ENCODE results near the gene MED12L.
A peak's percentile ranks its signal among the peaks of the same experiment; 100 is the strongest.

Gene MED12L

GRCh38 chr3:151330379-151330778 is 244.9 kb downstream of the MED12L start:
- no peak for DNase-seq

GRCh38 chr3:151330899-151331298 is 245.4 kb downstream of the MED12L start:
- DNase-seq = no peak

GRCh38 chr3:151331696-151332095 is 246.2 kb downstream of the MED12L start:
- no peak for DNase-seq

GRCh38 chr3:151345859-151346258 is 260.4 kb downstream of the MED12L start:
- DNase-seq = no peak

GRCh38 chr3:151346292-151346691 is 260.8 kb downstream of the MED12L start:
- no peak for DNase-seq

- DNase-seq = peak; percentile 10
These were observed 262.0 kb downstream of the MED12L start for GRCh38 chr3:151347432-151347831.

GRCh38 chr3:151350656-151351055 is 265.2 kb downstream of the MED12L start:
- DNase-seq = no peak

GRCh38 chr3:151351219-151351618 is 265.8 kb downstream of the MED12L start:
- no peak for DNase-seq

- no peak for DNase-seq
These were observed 266.2 kb downstream of the MED12L start for GRCh38 chr3:151351648-151352047.

- DNase-seq = no peak
These were observed 271.5 kb downstream of the MED12L start for GRCh38 chr3:151356794-151357462.

- no peak for DNase-seq
These were observed 272.0 kb downstream of the MED12L start for GRCh38 chr3:151357463-151357850.

GRCh38 chr3:151362751-151363174 is 277.3 kb downstream of the MED12L start:
- DNase-seq = no peak

- no peak for DNase-seq
These were observed 281.5 kb downstream of the MED12L start for GRCh38 chr3:151366993-151367392.

- DNase-seq = no peak
These were observed 282.0 kb downstream of the MED12L start for GRCh38 chr3:151367448-151367847.

GRCh38 chr3:151371526-151371925 is 286.1 kb downstream of the MED12L start:
- no peak for DNase-seq

GRCh38 chr3:151372063-151372820 is 286.8 kb downstream of the MED12L start:
- no peak for DNase-seq

GRCh38 chr3:151377768-151378385 is 292.4 kb downstream of the MED12L start:
- DNase-seq = no peak

- no peak for DNase-seq
These were observed 293.7 kb downstream of the MED12L start for GRCh38 chr3:151379083-151379734.

GRCh38 chr3:151382671-151383070 is 297.2 kb downstream of the MED12L start:
- DNase-seq = no peak

- no peak for DNase-seq
These were observed 297.6 kb downstream of the MED12L start for GRCh38 chr3:151383111-151383510.

GRCh38 chr3:151383956-151384355 is 298.5 kb downstream of the MED12L start:
- no peak for DNase-seq

- no peak for DNase-seq
These were observed 299.3 kb downstream of the MED12L start, which contains the start of gene P2RY12 for GRCh38 chr3:151384741-151385174. TSS of gene P2RY12 (minus strand) at chr3:151384753. CDS start at chr3:151338845, 45,908 bp downstream.

GRCh38 chr3:151386056-151386455 is 300.6 kb downstream of the MED12L start:
- no peak for DNase-seq
